PC-3 (cell line): Measurements from ENCODE around the gene HOXC11. TPM values are rescaled to one million over a fixed set of nuclear protein-coding genes. Genes with fewer than 3 reads are reported as not detected.

Experiments
- ATAC-seq: fragments of 200-7000 bp; cut with Tn5 transposase; 2 replicates; pipeline ENCODE4 v1.9.1; 2020; ENCODE audit warnings: mild to moderate bottlenecking, moderate library complexity
- BruUV-seq: library from RNA; stranded (reverse); fragments of 400-500 nt; replicated peaks from 2 replicates; lab custom pipeline; 2021; lab: Mats Ljungman, UMichigan
- CTCF ChIA-PET: fragments of 300-600 bp; sonication (Branson Sonifier 250); formaldehyde crosslinking; loops from one replicate; lab custom pipeline; 2022; ENCODE audit warnings: antibody characterized with exemption; lab: Charles Lee
- POLR2A ChIA-PET: fragments of 300-600 bp; sonication (Branson Sonifier 250); formaldehyde crosslinking; loops from one replicate; lab custom pipeline; 2022; ENCODE audit warnings: antibody characterized with exemption; ENCODE audit not compliant: unreplicated experiment; lab: Charles Lee
- DNase-seq: peaks from one replicate; pipeline ENCODE4 v3.0.0-alpha.2; 2015
- H2AFZ ChIP-seq: fragments of 300-600 bp; sonication (generic); 2 replicates; pipeline ENCODE4 v1.6.0; 2016; ENCODE audit warnings: antibody characterized with exemption, low read length
- H3F3A ChIP-seq: fragments of 300-600 bp; sonication (generic); one replicate; pipeline ENCODE4 v1.6.0; 2017; ENCODE audit warnings: antibody characterized with exemption, low read length, control low read depth, mild to moderate bottlenecking; ENCODE audit not compliant: unreplicated experiment
- H3K27ac ChIP-seq: fragments of 300-600 bp; sonication (generic); 2 replicates; pipeline ENCODE4 v1.5.1; 2016; ENCODE audit warnings: mild to moderate bottlenecking, low read length
- H3K27me3 ChIP-seq: fragments of 300-600 bp; sonication (generic); 2 replicates; pipeline ENCODE4 v1.6.1; 2016; ENCODE audit warnings: low read length, mixed read lengths
- H3K36me3 ChIP-seq: fragments of 300-600 bp; sonication (generic); 2 replicates; pipeline ENCODE4 v1.6.1; 2016; ENCODE audit warnings: low read depth, mixed run types, low read length, mixed read lengths
- H3K4me1 ChIP-seq: fragments of 300-600 bp; sonication (generic); 2 replicates; pipeline ENCODE4 v1.5.1; 2016; ENCODE audit warnings: low read length; ENCODE audit not compliant: insufficient read depth
- H3K4me2 ChIP-seq: fragments of 300-600 bp; sonication (generic); 2 replicates; pipeline ENCODE4 v1.6.0; 2016; ENCODE audit warnings: low read length
- H3K4me3 ChIP-seq: fragments of 300-600 bp; sonication (generic); 2 replicates; pipeline ENCODE4 v1.5.1; 2016; ENCODE audit warnings: mild to moderate bottlenecking, low read length, mixed read lengths
- H3K79me2 ChIP-seq: fragments of 300-600 bp; sonication (generic); 2 replicates; pipeline ENCODE4 v1.6.1; 2017; ENCODE audit warnings: low read length, mixed read lengths
- H3K9ac ChIP-seq: fragments of 300-600 bp; sonication (generic); 2 replicates; pipeline ENCODE4 v1.6.0; 2016; ENCODE audit warnings: mild to moderate bottlenecking, low read length
- H3K9me2 ChIP-seq: fragments of 300-600 bp; sonication (generic); replicated peaks from 2 replicates; pipeline ENCODE4 v1.6.1; 2016; ENCODE audit warnings: mixed run types, low read length, mixed read lengths
- H3K9me3 ChIP-seq: fragments of 300-600 bp; sonication (generic); 2 replicates; pipeline ENCODE4 v1.6.1; 2016; ENCODE audit warnings: low read length, mixed read lengths
- H4K20me1 ChIP-seq: fragments of 300-600 bp; sonication (generic); 2 replicates; pipeline ENCODE4 v1.6.1; 2016; ENCODE audit warnings: low read length, mixed read lengths
- EZH2 ChIP-seq: fragments of 300-600 bp; sonication (generic); IDR thresholded peaks from one replicate; pipeline ENCODE4 v1.6.1; 2017; ENCODE audit warnings: antibody characterized with exemption, mild to moderate bottlenecking, low read length; ENCODE audit not compliant: unreplicated experiment
- EZH2phosphoT487 ChIP-seq: fragments of 300-600 bp; sonication (generic); IDR thresholded peaks from 2 replicates; pipeline ENCODE4 v1.6.1; 2018; ENCODE audit warnings: mild to moderate bottlenecking, antibody characterized with exemption, low read length, borderline replicate concordance
- intact Hi-C: fragments of 100-400 bp; cut with micrococcal nuclease; formaldehyde crosslinking; loops from 2 replicates; pipeline ENCODE4 v1.9.0; 2023
- total RNA-seq: library from RNA; depleted of rRNA; stranded (reverse); fragments of >200 nt; gene quantifications from 2 replicates; pipeline ENCODE4 v1.2.3, GENCODE V29; 2014
- TF ChIP-seq, protein P1 (sequence below): fragments of 300-600 bp; sonication (generic); conservative IDR thresholded peaks from 2 replicates; pipeline ENCODE4 v1.5.1; 2017; ENCODE audit warnings: antibody characterized with exemption, low read depth, mild to moderate bottlenecking, low read length

The HOXC11 gene
- total RNA-seq, 1 experiment from 2014 or later, result 0.84 TPM

GRCh38 chr12:54024581-54025305 lies 51.8 kb downstream of the HOXC11 start:
- H3K79me2 ChIP-seq, result peaks cover 75% of the 10 kb centered on the region
- BruUV-seq, result no TSS peak
- no peaks in the 10 kb centered on the region for H3K27me3 ChIP-seq
- H4K20me1 ChIP-seq, result no peaks in the 10 kb centered on the region
- no peak overlapping the region for H3K27ac ChIP-seq
- H3K9me2 ChIP-seq, result no peaks in the 10 kb centered on the region
- DNase-seq (no peak), ATAC-seq (no peak)
- H3K9me3 ChIP-seq, result no peaks in the 10 kb centered on the region
- no peak overlapping the region for H3K9ac ChIP-seq
- H3K4me1 ChIP-seq, result peaks cover 10% of the 10 kb centered on the region
- no peak overlapping the region for H2AFZ ChIP-seq
- no peaks in the 10 kb centered on the region for H3F3A ChIP-seq
- ChIA-PET POLR2A (no interaction called here), CTCF (no interaction called here)
- no peak overlapping the region for H3K4me3 ChIP-seq
- TF ChIP-seq EZH2, result no peak
- TF ChIP-seq, protein P1, sequence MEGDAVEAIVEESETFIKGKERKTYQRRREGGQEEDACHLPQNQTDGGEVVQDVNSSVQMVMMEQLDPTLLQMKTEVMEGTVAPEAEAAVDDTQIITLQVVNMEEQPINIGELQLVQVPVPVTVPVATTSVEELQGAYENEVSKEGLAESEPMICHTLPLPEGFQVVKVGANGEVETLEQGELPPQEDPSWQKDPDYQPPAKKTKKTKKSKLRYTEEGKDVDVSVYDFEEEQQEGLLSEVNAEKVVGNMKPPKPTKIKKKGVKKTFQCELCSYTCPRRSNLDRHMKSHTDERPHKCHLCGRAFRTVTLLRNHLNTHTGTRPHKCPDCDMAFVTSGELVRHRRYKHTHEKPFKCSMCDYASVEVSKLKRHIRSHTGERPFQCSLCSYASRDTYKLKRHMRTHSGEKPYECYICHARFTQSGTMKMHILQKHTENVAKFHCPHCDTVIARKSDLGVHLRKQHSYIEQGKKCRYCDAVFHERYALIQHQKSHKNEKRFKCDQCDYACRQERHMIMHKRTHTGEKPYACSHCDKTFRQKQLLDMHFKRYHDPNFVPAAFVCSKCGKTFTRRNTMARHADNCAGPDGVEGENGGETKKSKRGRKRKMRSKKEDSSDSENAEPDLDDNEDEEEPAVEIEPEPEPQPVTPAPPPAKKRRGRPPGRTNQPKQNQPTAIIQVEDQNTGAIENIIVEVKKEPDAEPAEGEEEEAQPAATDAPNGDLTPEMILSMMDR, result no peak
- no peak for TF ChIP-seq EZH2phosphoT487
- intact Hi-C loops, result no loop called here
- H3K36me3 ChIP-seq, result no peaks in the 10 kb centered on the region
- no peak overlapping the region for H3K4me2 ChIP-seq

DNA sequence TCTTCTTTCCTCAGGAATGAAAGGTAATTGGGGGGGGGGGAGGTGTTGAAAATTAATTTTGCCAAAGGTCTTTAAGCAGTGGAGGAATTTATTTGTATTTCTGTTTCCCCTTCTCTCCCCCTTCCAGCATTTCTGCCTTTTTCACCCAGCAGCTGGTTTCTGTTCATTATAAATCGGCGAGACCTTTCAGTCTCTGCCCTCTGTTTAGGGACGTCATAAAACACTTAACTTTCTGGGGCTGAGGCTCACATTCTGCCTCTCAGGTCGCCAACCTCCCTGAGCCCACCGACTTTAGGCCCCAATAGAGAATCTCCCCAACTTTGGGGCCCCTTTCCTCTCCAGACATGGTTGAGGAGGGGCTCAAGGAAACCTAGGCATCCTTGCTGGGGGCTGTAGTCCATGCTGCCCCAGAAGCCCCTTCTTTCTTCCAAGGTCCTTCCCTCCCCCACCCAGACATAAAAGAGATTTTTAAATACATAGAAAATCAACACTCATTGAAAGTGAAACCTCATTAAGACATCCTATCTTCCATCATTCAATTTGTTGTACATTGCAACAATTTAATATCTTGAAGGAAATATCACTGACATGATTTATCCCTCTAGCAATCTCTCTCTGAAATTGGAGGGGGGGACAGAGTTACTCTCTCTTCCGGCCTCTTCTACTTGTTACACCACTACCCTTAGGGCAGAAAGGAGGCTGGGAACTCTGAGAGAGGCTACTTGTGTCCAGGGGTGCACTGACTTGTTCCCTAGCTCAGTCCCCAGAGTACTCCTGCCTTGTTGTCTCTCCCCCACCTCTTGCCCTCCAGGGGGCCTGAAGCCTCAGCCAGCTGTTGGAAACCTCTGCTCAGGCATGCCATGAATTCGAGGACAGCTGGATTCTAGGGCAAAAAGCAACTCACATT lies 52.8 kb downstream of the HOXC11 start:
- DNase-seq (no peak), ATAC-seq (no peak)
- Histone ChIP-seq H3K9me3 (no peaks in the 10 kb centered on the region), H3K4me1 (peaks cover 10% of the 10 kb centered on the region), H3K9me2 (no peaks in the 10 kb centered on the region), H3K4me3 (no peak overlapping the region), H3K36me3 (no peaks in the 10 kb centered on the region), H4K20me1 (no peaks in the 10 kb centered on the region), H2AFZ (no peak overlapping the region), H3K27me3 (no peaks in the 10 kb centered on the region), H3K9ac (no peak overlapping the region), H3F3A (no peaks in the 10 kb centered on the region), H3K4me2 (no peak overlapping the region), H3K27ac (no peak overlapping the region), H3K79me2 (peaks cover 65% of the 10 kb centered on the region)
- CTCF ChIA-PET, result no interaction called here
- POLR2A ChIA-PET, result no interaction called here
- intact Hi-C loops, result no loop called here
- BruUV-seq, result no TSS peak
- TF ChIP-seq, protein P1, result no peak
- no peak for TF ChIP-seq EZH2
- TF ChIP-seq EZH2phosphoT487, result no peak
